T-helper 22 cell (primary cell): ENCODE measurements around the gene GBGT1.
"Not testable (repeated sequence)": the region's sequence is repeated elsewhere in the genome, so short reads cannot be mapped to it uniquely, and the experiment has no call there.

Source experiments
- DNase-seq: peaks from one replicate; pipeline ENCODE4 v3.0.0-alpha.2; 2020; ENCODE audit warnings: low read depth

Gene GBGT1

DNA sequence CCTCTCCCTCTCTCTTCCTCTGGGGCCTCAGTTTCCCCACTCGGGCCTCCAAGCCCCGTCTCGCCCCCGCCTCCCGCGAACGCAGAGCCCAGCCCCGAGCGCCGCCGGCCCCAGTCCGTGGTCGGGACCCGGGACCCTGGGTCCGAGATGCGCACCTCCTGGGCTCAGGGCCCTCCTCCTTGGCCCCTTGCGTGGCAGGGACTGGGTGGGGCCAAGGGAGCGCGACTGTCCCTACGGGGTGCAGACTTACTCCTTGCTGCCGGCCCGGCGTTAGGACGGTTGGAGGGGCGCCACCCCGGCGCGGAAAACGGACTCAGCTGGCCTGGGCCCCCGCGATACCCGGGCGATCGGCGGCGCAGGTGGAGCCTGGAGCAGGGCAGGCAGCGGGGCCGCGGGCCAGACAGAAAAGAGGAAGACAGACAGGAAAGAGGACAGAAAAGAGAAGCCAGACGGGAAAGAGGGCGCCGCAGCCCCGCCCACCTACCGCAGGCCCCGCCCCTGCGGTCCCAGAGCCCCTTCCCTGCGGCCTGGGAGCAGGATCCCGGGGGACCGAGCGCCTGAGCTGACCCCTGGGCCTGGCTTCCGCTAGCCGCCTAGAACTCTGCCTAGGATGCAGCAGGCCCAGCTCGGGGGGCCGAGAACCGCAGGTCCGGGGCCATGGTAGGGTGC is at the start of gene GBGT1:
GBGT1 (minus strand) TSS at position 411 of the 669 bp plus-strand sequence. CDS start 1,502 bp downstream, outside the sequence.
- no peak for DNase-seq

DNA sequence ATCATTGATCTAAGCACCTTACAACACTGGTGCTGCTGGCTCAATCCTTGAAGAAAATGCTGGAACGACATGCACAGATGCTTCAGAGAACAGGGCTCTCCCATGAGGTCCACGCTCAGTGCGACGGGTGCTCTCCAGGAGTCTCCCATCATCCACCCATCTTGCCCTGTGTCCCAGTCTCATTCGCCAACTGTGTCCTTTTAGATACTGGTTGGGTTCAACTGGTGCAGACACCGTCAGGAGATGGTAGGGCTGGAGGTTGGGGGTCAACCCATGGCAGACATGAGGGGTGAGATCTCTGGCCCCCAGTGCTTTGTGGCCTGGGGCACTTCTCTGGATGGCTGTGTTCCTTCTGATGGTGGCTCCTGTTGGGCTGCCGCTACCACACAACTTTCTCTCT is 46.9 kb upstream of the GBGT1 start:
- DNase-seq = no peak

DNA sequence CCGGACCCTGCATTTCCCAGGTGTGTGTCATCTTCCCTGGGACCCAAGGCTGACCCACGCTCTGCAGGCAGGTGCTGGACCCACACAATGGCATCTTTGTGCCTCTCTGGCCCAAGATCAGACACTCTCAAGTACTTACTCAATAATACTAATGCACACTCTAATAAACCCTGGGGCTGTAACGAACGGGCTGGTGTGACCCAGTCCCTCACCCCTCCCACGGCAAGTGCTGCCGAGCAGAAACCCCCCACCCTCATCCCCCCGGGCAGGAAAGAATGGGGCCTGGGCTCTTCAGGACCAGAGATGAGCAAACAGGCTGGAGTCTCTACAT is 46.5 kb upstream of the GBGT1 start:
- no peak for DNase-seq

DNA sequence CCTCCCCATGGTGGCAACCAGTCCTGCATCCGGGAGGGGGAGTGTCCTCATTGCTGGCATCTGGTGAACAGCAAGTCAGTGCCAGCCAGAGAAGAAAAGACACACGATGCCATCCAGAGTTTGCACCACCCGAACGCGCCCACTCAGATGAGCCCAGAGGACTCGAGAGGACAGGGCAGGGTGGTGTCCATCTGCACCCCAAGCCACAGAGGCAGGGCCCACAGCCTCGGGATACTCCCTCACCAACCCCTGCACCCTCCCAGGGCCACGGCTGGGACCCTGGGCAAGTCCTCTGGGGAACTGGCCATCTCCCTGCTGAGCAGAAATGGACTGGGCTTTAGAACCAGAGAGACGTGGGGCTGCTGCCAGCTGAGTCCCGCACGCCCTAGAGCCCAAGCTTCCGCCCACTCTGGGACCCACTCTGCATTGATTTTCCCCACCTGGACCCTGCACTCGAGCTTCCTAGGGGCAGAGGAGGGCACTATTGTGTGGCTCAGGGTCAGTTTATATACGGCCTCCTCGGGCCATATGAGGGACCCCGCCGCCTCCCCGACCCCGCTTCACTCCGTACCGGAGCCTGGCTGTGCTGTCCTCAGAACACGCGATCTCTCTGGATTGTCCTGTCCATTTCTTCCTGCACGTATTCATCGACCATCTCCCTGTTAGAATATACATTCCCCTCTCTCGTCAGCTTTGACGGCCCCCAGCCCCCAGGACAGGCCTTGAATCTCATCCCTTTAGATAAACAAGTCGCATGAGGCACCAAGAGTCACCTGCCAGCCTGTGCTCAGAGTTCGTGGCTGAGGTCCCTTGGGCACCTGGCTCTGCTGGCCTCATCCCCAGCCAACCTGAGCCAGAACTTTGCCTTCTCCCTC is 45.9 kb upstream of the GBGT1 start:
- not testable (repeated sequence) for DNase-seq

DNA sequence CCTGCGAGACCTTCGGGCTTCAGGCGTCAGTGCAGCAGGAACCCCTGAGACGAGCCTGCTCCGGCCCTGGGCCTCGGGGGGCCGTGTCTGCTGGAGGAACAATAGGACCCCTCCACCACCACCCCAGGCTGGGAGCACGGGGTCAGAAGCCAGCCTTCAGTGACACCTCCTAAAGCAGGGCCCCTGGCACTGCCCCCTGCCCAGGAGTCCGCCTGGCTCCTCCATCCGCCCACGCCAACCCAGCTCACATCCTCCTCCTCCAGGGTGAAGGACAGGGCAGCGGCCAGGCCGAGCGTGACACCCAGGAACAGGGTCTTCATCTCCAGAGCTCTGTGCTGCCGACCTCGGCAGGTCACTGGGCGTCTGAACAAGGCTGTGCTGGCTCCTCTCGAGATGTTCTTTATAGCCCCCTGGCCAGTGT is 45.2 kb upstream of the GBGT1 start, which contains the start of gene OBP2B:
OBP2B (minus strand) TSS at position 371 of the 421 bp plus-strand sequence; CDS start at position 320, 51 bp downstream.
- not testable (repeated sequence) for DNase-seq

DNA sequence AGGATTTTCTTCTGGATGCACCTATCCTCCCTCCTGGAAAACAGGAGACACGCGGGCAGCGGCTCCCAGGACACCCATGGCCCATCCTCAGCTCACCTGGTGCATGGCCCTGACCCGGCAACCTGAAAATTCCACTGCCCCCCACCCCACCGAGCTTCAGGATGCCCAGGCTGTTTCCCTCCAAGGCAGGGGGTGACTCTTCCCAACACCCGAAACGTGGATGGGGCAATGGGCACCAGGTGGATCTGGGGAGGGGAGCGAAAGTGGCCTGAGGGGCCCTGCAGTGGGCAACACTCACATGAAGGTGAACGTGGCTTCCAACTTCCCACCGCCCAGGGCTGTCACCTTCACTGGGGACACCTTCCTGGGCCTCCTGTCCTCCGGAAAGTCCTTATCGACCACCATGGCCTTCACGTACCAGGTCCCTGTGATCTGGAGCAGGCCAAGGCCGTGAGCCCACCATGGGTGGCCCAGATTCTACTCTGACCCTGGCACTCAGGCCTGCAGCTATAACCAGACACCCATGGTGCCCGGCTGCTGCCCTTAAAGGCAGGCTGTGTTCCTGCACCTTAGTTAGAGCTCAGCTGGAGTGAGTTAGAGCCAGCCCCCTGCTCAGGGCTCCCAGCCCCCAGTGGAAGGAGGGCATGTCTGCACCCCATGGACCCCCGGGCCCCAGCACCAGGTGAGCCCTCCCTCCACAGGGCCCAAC is 44.6 kb upstream of the GBGT1 start:
- DNase-seq = not testable (repeated sequence)

DNA sequence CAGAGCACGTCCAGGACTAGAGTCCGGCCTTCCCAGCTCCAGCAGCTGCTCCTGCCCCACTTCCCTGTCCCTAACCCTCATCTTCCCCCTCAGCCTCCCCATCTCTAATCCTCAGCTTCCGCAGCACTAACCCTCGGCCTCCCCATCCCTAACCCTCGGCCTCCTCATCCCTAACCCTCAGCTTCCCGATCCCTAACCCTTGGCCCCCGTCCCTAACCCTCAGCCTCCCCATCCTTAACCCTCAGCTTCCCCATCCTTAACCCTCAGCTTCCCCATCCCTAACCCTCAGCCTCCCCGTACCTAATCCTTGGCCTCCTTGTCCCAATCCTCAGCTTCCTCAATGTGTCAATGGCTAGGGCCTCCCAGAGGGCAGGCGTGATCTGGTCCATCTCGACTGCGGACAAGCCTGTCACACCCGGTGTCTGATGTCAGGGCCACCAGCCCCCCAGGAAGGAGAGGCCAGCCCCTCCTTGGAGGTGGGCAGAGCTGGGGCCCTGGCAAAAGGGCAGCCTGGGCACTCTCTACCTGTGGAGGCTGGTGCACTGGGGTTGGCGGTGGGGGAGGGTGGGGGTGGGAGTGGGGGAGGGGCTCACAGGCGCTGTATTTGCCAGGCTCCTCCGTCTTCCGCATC is 43.9 kb upstream of the GBGT1 start:
- no peak for DNase-seq

DNA sequence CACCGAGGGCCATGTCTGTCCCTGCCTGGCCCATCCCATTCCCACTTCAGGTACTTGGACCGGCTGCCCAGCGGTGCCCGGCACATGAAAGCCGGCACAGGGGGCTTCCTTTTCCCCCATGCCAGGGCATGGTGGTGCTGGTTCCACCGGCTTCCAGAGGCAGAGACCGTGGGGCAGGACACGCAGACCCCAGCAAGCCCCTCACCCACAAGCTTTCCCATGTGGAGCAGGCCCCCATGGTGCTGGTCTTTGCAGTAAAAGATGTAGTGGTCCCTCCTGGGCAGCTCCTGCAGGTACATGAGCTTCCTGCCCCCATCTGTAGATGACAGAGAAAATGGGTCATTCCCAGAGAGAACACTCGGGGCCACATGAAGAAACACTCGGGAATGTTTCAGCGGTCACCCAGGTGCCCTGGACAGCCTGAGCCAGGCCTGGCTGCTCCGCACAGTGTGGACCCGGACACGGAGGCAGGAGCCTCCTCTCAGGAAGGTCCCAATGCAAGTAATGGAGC is 43.4 kb upstream of the GBGT1 start:
- no peak for DNase-seq

DNA sequence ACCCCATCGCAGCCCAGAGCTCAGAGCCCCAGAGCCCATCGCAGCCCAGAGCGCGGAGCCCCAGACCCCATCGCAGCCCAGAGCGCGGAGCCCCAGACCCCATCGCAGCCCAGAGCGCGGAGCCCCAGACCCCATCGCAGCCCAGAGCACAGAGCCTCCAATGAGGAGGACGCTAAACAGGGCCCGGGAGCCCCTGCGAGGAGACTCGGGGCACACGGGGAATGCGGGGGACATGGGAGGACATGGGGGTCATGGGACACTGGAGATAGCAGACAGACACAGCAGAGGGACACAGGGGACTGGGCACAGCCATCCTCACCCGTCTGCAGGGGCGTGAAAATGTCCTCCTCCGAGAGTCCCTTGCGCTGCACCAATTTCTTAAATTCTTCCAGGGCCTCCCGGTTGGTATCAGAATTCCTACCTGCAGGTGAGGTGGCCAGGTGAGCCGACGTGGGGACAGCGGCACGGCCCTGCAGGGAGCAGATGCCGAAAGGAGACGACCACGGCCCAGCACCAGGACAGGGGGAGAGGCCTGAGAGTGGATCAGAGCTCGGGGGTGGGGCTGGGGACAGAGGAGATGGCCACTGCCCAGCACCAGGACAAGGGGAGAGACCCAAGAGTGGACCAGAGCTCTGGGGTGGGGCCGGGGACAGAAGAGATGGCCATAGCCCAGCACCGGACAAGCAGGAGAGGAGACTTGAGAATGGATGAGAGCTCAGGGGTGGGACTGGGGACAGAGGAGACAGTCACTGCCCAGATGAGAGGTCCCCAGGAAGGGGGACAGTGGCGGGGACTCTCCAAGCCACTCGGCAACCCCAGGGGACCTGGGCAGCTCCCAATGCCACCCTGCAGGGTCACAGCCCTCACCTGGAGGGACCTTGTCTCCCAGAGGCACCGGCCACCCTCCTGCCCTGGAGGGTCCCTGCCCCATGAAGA is 42.5 kb upstream of the GBGT1 start:
- DNase-seq = no peak

DNA sequence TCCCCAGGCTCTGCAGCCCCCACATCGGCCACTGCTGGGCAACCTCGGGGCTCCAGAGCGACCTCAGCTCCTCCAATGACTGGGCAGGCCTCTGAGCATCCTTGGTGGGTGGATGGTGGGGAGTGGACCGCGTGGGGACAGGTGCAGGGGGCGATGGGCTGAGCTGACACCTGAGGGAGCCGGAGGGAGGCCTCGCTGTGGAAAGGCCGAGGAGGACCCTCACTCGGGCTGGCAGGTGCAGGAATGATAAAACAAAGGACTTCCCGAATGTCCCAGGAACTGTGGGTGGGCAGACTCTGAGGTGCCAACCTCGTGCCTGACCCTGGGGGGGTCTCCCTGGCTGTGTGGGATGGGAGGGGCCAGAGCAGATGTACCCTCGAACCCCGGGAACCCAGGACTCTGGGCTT is 41.8 kb upstream of the GBGT1 start:
- not testable (repeated sequence) for DNase-seq

DNA sequence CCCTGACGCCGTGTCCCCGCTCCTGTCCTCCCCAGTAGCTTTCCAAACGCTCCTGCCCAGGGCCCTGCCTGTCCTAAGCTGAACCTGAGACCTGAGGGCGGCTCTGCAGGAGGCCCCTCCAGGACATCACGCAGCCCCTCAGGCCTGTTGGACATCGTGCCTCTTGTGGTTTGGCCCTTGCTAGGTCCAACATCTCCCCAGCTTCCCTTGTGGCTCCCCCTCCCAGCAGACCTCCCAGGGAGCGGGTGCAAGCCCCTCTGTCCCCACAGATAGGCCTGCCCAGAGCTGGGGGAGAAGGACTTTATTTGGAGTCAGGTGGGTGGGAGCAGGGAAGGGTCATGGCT is 41.3 kb upstream of the GBGT1 start:
- no peak for DNase-seq

DNA sequence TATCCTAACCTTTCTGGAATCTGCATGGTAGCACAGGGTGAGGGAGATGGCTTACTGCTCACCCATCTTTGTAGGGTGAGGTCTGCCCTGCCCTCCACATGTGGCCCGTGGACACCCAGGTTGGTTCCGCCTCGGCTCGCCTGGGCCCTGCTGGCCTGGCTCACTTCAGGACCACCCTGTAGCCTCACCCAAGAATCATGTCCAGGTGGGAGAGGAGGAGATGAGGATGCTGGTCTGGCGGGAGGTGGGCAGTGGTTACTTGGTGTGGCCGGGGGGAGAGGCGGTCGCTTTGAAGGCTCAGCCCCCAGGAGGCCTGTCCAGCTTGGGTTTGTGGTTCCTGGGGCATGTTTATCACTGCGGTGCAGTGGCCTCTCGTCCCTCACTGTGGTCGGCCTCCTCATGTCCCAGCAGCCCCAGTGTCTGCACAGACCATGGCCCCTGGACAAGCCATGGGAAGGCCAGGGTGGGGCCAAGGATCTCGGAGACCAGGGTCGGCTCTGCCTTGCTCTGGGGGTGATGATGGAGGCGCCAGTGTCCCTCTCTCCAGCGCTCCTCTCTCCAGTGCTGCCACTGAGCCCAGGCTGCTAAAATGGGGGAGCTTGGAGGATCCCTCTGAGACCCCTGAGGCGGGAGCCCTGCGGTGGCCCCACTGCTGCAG is 40.8 kb upstream of the GBGT1 start:
- no peak for DNase-seq

DNA sequence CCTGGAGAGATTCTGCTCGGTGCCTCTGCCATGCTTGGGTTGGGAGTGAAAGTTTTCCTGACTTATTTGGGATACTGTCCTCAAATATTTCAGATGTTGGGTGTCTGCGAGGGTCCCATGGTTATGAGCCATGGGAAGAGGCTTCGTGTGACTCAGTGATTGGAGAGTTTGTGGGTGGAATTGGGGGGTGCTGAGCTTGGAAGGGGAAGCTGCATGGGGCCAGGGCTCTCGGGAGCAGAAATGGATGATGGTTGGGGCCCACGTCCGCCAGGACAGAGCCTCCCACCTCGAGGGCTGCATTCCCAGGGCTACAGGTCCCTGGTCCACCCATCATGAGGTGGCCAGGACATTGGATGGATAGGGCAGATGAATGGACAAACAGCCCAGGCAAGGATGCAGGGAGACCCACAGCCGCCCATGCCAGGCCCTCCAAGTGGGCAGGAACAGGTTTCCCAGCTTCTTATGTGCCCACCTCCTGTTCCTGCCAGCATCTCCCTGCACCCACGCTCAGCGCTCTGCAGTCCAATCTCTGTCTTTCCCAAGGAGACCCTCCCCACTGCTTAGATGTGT is 39.9 kb upstream of the GBGT1 start:
- DNase-seq = no peak

DNA sequence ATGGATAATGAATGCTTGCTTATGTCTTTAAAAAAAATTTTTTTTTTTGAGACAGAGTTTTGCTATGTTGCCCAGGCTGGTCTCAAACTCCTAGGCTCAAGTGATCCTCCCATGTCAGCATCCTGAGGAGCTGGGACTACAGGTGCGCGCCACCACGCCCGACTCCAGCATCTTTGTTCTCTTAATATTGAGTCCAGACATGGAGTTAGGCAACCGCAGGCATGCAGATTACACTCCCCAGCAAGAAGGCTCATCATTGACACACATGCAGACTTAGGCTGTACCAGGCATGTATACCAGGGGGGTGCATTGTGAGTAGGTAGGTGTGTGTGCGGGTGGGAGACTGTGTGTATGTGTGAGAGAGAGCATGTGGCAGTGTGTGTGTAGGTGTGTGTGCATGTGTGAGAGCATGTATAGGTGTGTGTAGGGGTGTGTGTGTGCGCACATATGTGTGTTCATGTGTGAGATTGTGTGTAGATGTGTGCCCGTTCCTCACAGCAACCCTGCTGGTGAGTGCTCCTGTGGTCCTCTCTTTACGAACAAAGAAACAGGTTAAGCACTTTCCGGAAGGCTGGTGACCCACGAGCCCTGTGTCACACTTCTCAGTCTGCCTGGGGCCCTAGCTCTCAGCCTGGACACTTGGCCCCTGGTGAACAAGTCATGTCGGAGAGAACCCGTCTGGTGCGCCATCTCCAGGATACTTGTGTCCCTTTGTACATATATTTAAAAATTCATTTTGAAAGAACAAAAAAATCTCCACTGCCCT is 39.2 kb upstream of the GBGT1 start:
- no peak for DNase-seq

DNA sequence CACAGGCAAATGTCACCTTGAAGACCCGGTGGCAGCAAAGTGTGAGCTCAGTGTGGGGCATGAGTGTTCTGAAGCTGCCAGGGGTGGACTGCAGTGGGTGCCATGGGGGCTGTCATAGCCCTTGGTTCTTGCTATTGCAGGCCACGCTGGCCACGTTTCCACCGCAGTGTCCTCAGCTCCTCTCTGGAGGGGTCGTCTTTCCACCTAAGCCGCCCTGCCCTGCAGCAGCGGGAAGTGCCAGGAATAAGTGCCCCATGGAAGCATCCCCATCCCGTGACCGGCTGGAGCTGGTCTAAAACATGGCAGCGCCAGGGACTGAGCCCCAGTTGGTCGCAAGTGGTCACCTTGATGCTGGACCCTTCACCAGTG is 38.4 kb upstream of the GBGT1 start:
- DNase-seq = no peak

DNA sequence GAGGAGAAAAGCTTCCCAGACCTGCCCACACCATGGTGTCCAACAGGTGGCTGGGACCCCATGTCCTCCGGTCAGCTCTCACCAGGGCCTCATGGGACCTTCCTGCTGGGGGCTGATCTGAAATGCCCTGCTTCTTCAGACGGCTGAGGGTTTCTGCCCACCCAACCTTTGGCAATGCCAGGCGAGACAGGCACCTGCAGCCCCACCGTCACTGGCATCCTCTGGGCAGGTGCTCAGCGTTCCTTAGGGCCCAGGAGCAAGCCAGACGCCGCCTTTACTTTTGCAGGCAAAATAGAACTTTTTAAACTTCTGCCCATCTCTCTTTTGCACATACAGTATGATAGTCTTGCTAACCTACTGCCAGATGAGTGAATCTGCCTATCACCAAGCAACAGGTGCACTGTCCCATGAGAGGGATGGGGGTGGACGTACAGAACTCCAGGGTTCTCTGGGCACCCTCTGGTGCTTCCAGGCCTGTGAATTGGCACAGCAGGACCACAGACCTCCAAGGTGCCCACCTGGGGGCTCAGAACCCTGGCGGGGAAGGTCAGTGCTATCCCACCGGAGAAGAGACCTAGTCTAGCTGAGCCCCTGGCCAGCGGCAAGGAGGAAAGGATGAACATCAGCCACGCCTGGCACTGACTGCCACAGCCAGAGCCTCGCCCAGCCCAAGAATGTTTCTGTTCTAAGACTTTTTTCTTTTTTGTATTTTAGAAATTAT is 37.9 kb upstream of the GBGT1 start:
- DNase-seq = no peak

DNA sequence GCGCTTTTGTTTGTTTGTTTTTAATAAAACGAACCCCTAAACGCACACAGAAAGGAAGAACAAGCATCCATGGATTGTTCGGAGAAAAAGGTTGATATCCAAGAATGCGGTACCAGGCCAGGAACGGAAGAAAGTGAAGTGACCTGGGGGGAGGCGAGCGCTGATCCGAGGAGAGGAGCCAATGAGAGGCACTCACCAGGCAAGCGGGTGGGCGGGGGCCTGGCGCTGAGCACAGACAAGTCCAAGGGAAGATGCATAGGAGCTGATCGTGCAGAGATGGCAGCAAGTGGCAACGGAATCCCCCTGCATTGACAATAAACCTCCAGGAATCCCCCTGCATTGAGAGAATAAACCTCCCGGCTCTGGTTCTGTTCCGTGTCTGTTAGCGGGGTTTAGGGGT is 36.9 kb upstream of the GBGT1 start:
- DNase-seq = no peak

DNA sequence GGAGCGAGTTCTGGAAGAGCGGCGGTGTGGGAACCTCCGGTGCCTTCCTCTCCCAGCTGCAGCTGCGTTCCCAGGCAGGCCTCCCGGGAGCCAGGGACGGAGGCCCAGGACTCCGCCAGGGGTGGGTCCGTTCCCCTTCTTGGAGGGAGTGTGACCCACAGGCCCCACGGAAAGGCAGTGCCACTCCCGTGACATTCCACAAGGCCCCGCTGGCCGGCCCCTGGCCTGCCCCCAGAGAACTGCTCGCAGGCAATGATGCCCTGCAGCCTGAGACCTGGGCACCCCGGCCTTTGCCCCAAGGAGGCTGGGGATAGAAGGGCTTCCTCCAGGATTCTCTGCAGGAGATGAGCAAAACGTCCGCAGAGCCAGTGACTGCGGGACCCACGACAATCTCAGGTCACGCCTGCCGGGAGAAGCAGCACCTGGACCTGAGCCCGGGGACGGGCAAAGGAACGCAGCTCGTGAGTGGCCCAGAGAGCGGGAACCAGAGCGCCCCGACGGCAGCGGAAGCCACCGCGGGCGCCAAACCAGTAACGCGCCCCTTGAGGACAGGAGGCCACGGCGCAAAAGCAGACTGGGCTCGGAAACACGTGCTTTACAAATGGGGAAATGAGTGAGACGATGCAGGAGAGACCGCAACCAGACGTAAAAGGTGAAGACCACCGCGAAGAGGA is 36.1 kb upstream of the GBGT1 start:
- no peak for DNase-seq
